ENCODE measurements around the gene SFXN5.

The SFXN5 gene

GRCh38 chr2:73000808-73001570 is 70.5 kb downstream of the SFXN5 start:
- CTCF ChIA-PET: interaction anchor here (1.5 kb wide), 1 partner anchor 156 kb away, joined by 4 read pairs; no protein-coding TSS in a partner anchor

More at GRCh38 chr2:73000808-73001570, 70.5 kb downstream of the SFXN5 start:
- no peak overlapping the region for H3K27ac ChIP-seq (ENCODE audit: extremely low read depth, low read depth, low read length)
- no peaks in the 10 kb centered on the region for H3K9me3 ChIP-seq (ENCODE audit: control insufficient read depth, insufficient read depth, low read depth, low read length)
- POLR2A ChIA-PET: no interaction called here
- no peak overlapping the region for H3K4me3 ChIP-seq (ENCODE audit: low read depth, low read length)
- H3K4me1 ChIP-seq (ENCODE audit: control insufficient read depth, insufficient read depth, low read length): no peaks in the 10 kb centered on the region
- TF ChIP-seq ZNF501 (tag by site-specific recombination; IDR thresholded peaks at IDR 0.05): no peak
- no peak for TF ChIP-seq ZBTB20 (tag by site-specific recombination; IDR thresholded peaks at IDR 0.05)
- no peak for TF ChIP-seq ZNF837 (tag by site-specific recombination; IDR thresholded peaks at IDR 0.05)
- no peak for TF ChIP-seq ZNF48 (tag by site-specific recombination; IDR thresholded peaks at IDR 0.05)
- TF ChIP-seq ZFP37 (tag by site-specific recombination; IDR thresholded peaks at IDR 0.05): no peak
- TF ChIP-seq ZBTB11 (tag by site-specific recombination; conservative IDR thresholded peaks at IDR 0.05; ENCODE audit: low read depth): no peak
- TF ChIP-seq ZNF624 (tag by site-specific recombination; IDR thresholded peaks at IDR 0.05): no peak
- TF ChIP-seq ZNF843 (tag by site-specific recombination; IDR thresholded peaks at IDR 0.05): no peak
- no peak for TF ChIP-seq ZNF521 (tag by site-specific recombination; IDR thresholded peaks at IDR 0.05)
- no peak for TF ChIP-seq ZNF18 (tag by site-specific recombination; IDR thresholded peaks at IDR 0.05)
- no peak for TF ChIP-seq ZSCAN30 (tag by site-specific recombination; IDR thresholded peaks at IDR 0.05)
- no peak for TF ChIP-seq ZNF10 (tag by site-specific recombination; IDR thresholded peaks at IDR 0.05)
- TF ChIP-seq KLF10 (tag by site-specific recombination; IDR thresholded peaks at IDR 0.05): no peak
- TF ChIP-seq ZNF747 (tag by site-specific recombination; IDR thresholded peaks at IDR 0.05): no peak
- no peak for TF ChIP-seq ZNF660 (tag by site-specific recombination; IDR thresholded peaks at IDR 0.05)
- TF ChIP-seq ZNF138 (tag by site-specific recombination; IDR thresholded peaks at IDR 0.05; ENCODE audit: borderline replicate concordance): no peak
- no peak for TF ChIP-seq ATF2 (tag by site-specific recombination; IDR thresholded peaks at IDR 0.05; ENCODE audit: low read depth)
- no peak for TF ChIP-seq ZNF548 (tag by site-specific recombination; IDR thresholded peaks at IDR 0.05)
- no peak for TF ChIP-seq ZBTB49 (tag by site-specific recombination; IDR thresholded peaks at IDR 0.05; ENCODE audit: low read depth)
- peaks cover 0 to 3% of the 10 kb centered on the region in 2 experiments; a peak in 1 of 3 replicates for H3K36me3 ChIP-seq (ENCODE audit: control insufficient read depth in 2 of 2, insufficient read depth in 1 of 2, low read length in 2 of 2)

All from HEK293 (cell line).